ENCODE measurements around the gene UMODL1.

The UMODL1 gene

DNA sequence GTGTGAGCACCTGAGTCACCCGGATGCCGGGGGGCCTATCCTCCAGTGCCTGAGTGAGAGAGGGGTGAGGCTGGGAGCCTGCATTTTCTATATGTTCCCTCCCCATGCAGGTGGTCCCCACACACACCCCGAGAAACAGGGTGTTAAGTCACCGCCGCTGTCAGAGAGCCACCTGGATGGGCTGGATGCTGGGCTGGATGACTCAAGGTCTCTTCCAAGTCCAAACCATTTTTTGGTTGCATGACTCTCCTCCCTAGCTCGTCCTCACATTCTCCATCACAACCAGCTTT, 2.9 kb upstream of the UMODL1 start:
- TF ChIP-seq CTCF (IDR thresholded peaks at IDR 0.05; ENCODE audit: low read depth, low read length, missing control alignments) = no peak
- H3K27me3 ChIP-seq (replicated peaks) = peaks cover 3% of the 10 kb centered on the region
- no peaks in the 10 kb centered on the region for H3K36me3 ChIP-seq (replicated peaks)
- no peak for DNase-seq
- in situ Hi-C loops (cut with HindIII; ENCODE audit: low pct_ligation_motif_present, low sequenced_read_pairs) = no loop called here
- H3K27ac ChIP-seq = no peak overlapping the region
- no peak overlapping the region for H3K4me3 ChIP-seq (ENCODE audit: low read depth, low read length)

- no peak overlapping the region for H3K4me3 ChIP-seq (ENCODE audit: low read depth, low read length)
- H3K36me3 ChIP-seq (replicated peaks) = no peaks in the 10 kb centered on the region
- TF ChIP-seq CTCF (IDR thresholded peaks at IDR 0.05; ENCODE audit: low read depth, low read length, missing control alignments) = no peak
- H3K27me3 ChIP-seq (replicated peaks) = peaks cover 3% of the 10 kb centered on the region
- H3K27ac ChIP-seq = no peak overlapping the region
- no peak for DNase-seq
- in situ Hi-C loops (cut with HindIII; ENCODE audit: low pct_ligation_motif_present, low sequenced_read_pairs) = no loop called here
Measured at GRCh38 chr21:42068592-42068991, 2.5 kb upstream of the UMODL1 start.

GRCh38 chr21:42069327-42069726, 1.8 kb upstream of the UMODL1 start:
- no peak overlapping the region for H3K27ac ChIP-seq
- in situ Hi-C loops (cut with HindIII; ENCODE audit: low pct_ligation_motif_present, low sequenced_read_pairs) = no loop called here
- TF ChIP-seq CTCF (IDR thresholded peaks at IDR 0.05; ENCODE audit: low read depth, low read length, missing control alignments) = no peak
- peaks cover 3% of the 10 kb centered on the region for H3K27me3 ChIP-seq (replicated peaks)
- no peak for DNase-seq
- H3K4me3 ChIP-seq (ENCODE audit: low read depth, low read length) = no peak overlapping the region
- H3K36me3 ChIP-seq (replicated peaks) = no peaks in the 10 kb centered on the region

DNA sequence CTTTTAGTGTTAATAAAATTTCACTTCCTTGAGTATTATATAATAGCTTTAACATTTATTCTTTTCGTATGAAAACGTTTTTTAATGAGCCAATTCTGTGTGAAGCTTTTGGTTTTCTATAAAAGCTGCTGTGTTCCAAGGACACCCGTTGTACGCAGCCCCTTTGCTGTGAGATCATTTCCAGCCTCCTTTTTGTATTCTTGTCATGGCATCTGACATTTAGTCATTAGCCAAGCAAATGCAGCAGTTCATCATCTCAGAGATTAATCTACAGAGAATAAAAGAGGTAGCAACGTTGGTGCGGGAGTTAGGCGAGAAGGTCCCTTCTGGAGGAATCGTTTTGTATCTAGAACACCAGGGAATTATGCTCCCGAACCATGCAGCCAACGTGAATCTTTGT, 1.3 kb upstream of the UMODL1 start:
- no peak for TF ChIP-seq CTCF (IDR thresholded peaks at IDR 0.05; ENCODE audit: low read depth, low read length, missing control alignments)
- in situ Hi-C loops (cut with HindIII; ENCODE audit: low pct_ligation_motif_present, low sequenced_read_pairs) = no loop called here
- H3K27ac ChIP-seq = no peak overlapping the region
- no peak overlapping the region for H3K4me3 ChIP-seq (ENCODE audit: low read depth, low read length)
- H3K27me3 ChIP-seq (replicated peaks) = peaks cover 3% of the 10 kb centered on the region
- DNase-seq = no peak
- H3K36me3 ChIP-seq (replicated peaks) = no peaks in the 10 kb centered on the region

GRCh38 chr21:42073145-42074099, 2.3 kb downstream of the UMODL1 start:
- Histone ChIP-seq H3K4me3 (ENCODE audit: low read depth, low read length) (no peak overlapping the region), H3K36me3 (replicated peaks) (no peaks in the 10 kb centered on the region), H3K27ac (no peak overlapping the region), H3K27me3 (replicated peaks) (peaks cover 3% of the 10 kb centered on the region)
- in situ Hi-C loops (cut with HindIII; ENCODE audit: low pct_ligation_motif_present, low sequenced_read_pairs) = no loop called here
- no peak for TF ChIP-seq CTCF (IDR thresholded peaks at IDR 0.05; ENCODE audit: low read depth, low read length, missing control alignments)
- no peak for DNase-seq
